Activated T-cell treated with anti-CD3 and anti-CD28 coated beads, Interleukin-2, amount 50 U/mL, for 72 hours (primary cell): Measurements from ENCODE around the gene ZNF343. TPM values are rescaled to one million over a fixed set of nuclear protein-coding genes. Genes with fewer than 3 reads are reported as not detected.

Source experiments
- ATAC-seq, 2 donors: fragments of 150-1000 bp; cut with Tn5 transposase; replicated peaks in 1 of 2; 2 replicates each; pipeline ENCODE4 v1.10.0; 2021; ENCODE audit warnings: moderate library complexity in 2 of 2, mild to moderate bottlenecking in 1 of 2
- DNase-seq, 2 donors: peaks; one replicate each; pipeline ENCODE4 v3.0.0; 2021 to 2022; ENCODE audit warnings: mixed read lengths in 1 of 2
- H3K27ac Mint-ChIP-seq: one replicate; pipeline ENCODE4 v1.8.0; 2022; ENCODE audit warnings: mild to moderate bottlenecking, moderate library complexity, mixed read lengths
- H3K27me3 Mint-ChIP-seq: one replicate; pipeline ENCODE4 v1.8.0; 2022; ENCODE audit warnings: low read depth, mixed read lengths
- H3K36me3 Mint-ChIP-seq, 2 donors: one replicate each; pipeline ENCODE4 v1.8.0; 2022; ENCODE audit warnings: mixed read lengths in 2 of 2, mild to moderate bottlenecking in 1 of 2; ENCODE audit not compliant: insufficient read depth in 2 of 2
- H3K4me1 Mint-ChIP-seq: one replicate; pipeline ENCODE4 v1.8.0; 2022; ENCODE audit warnings: low read depth, mixed read lengths
- H3K4me3 Mint-ChIP-seq, 2 donors: one replicate each; pipeline ENCODE4 v1.8.0; 2022; ENCODE audit warnings: mild to moderate bottlenecking in 2 of 2, mixed read lengths in 2 of 2, moderate library complexity in 2 of 2
- H3K9me3 Mint-ChIP-seq, 2 donors: one replicate each; pipeline ENCODE4 v1.8.0; 2022; ENCODE audit warnings: mixed read lengths in 2 of 2
- total RNA-seq, 2 donors: library from RNA; stranded (reverse); gene quantifications; one replicate each; pipeline ENCODE4 v1.2.3, GENCODE V29; 2022

ZNF343 gene
- total RNA-seq, 2 donors from 2014 or later: 12.4 to 16.4 TPM

GRCh38 chr20:2458919-2459499, 49.7 kb downstream of the ZNF343 start:
- H3K9me3 Mint-ChIP-seq: no peaks in the 10 kb centered on the region
- ATAC-seq: peak in 1 of 2 donors; percentile 10
- H3K36me3 Mint-ChIP-seq: peaks cover 16 to 43% of the 10 kb centered on the region in 2 donors
- H3K27me3 Mint-ChIP-seq: no peaks in the 10 kb centered on the region
- H3K4me1 Mint-ChIP-seq: peaks cover 37% of the 10 kb centered on the region
- H3K4me3 Mint-ChIP-seq: no peak overlapping the region
- no peak overlapping the region for H3K27ac Mint-ChIP-seq
- DNase-seq: no peak

- ATAC-seq (no peak), DNase-seq (no peak)
- Mint-ChIP-seq H3K27me3 (no peaks in the 10 kb centered on the region), H3K4me1 (peaks cover 18% of the 10 kb centered on the region), H3K36me3 (peaks cover 5 to 20% of the 10 kb centered on the region in 2 donors), H3K27ac (peak overlapping the region; percentile 89), H3K4me3 (no peak overlapping the region), H3K9me3 (no peaks in the 10 kb centered on the region)
These were observed 52.8 kb downstream of the ZNF343 start for GRCh38 chr20:2455771-2456497.

GRCh38 chr20:2453792-2454191, 54.9 kb downstream of the ZNF343 start:
- no peak overlapping the region for H3K27ac Mint-ChIP-seq
- H3K4me1 Mint-ChIP-seq: peaks cover 36% of the 10 kb centered on the region
- peaks cover 0 to 2% of the 10 kb centered on the region in 2 donors for H3K36me3 Mint-ChIP-seq
- H3K27me3 Mint-ChIP-seq: no peaks in the 10 kb centered on the region
- no peak overlapping the region for H3K4me3 Mint-ChIP-seq
- no peak for ATAC-seq
- H3K9me3 Mint-ChIP-seq: peaks cover 0 to 3% of the 10 kb centered on the region in 2 donors
- no peak for DNase-seq

GRCh38 chr20:2451939-2452732, 56.6 kb downstream of the ZNF343 start:
- Mint-ChIP-seq H3K4me1 (peaks cover 36% of the 10 kb centered on the region), H3K27me3 (no peaks in the 10 kb centered on the region), H3K27ac (no peak overlapping the region), H3K4me3 (no peak overlapping the region), H3K9me3 (peaks cover 0 to 3% of the 10 kb centered on the region in 2 donors), H3K36me3 (peaks cover 0 to 3% of the 10 kb centered on the region in 2 donors)
- DNase-seq: peak; percentile 74 to 75
- peak; percentile 41 to 49 for ATAC-seq

GRCh38 chr20:2451422-2451821, 57.3 kb downstream of the ZNF343 start:
- no peak for DNase-seq
- Mint-ChIP-seq H3K9me3 (peaks cover 0 to 3% of the 10 kb centered on the region in 2 donors), H3K27ac (no peak overlapping the region), H3K27me3 (no peaks in the 10 kb centered on the region), H3K4me3 (no peak overlapping the region), H3K4me1 (peaks cover 36% of the 10 kb centered on the region), H3K36me3 (peaks cover 0 to 3% of the 10 kb centered on the region in 2 donors)
- no peak for ATAC-seq

GRCh38 chr20:2449386-2449785, 59.3 kb downstream of the ZNF343 start:
- Mint-ChIP-seq H3K4me3 (peak overlapping the region in 1 of 2 donors; percentile 34), H3K27ac (peak overlapping the region; percentile 83), H3K9me3 (peaks cover 0 to 5% of the 10 kb centered on the region in 2 donors), H3K27me3 (no peaks in the 10 kb centered on the region), H3K4me1 (peaks cover 26% of the 10 kb centered on the region), H3K36me3 (peaks cover 1 to 5% of the 10 kb centered on the region in 2 donors)
- DNase-seq (no peak), ATAC-seq (peak; percentile 20 to 30)

- DNase-seq: no peak
- Mint-ChIP-seq H3K4me3 (no peak overlapping the region), H3K27me3 (no peaks in the 10 kb centered on the region), H3K4me1 (peaks cover 26% of the 10 kb centered on the region), H3K9me3 (peaks cover 0 to 5% of the 10 kb centered on the region in 2 donors), H3K27ac (no peak overlapping the region), H3K36me3 (peaks cover 1 to 5% of the 10 kb centered on the region in 2 donors)
- ATAC-seq: no peak
These were observed 61.9 kb downstream of the ZNF343 start for GRCh38 chr20:2446845-2447244.

Other genes starting within 250 kb of the ZNF343 start
- not detected for gene TGM3, start 212.9 kb downstream of the ZNF343 start, total RNA-seq
- not detected for gene TGM6, start 128.0 kb downstream of the ZNF343 start, total RNA-seq
- gene SNRPB, start 38.1 kb downstream of the ZNF343 start, total RNA-seq: 100 to 1,000 TPM; 286 to 329 TPM
- not detected for gene TMC2, start 27.7 kb upstream of the ZNF343 start, total RNA-seq
- gene NOP56, start 143.7 kb upstream of the ZNF343 start, total RNA-seq: 100 to 1,000 TPM; 263 to 392 TPM
- gene IDH3B, start 155.3 kb upstream of the ZNF343 start, total RNA-seq: 100 to 1,000 TPM; 101 to 127 TPM
- 10 to 100 TPM in 1 of 2 donors, 1 to 10 TPM in 1; 8.9 to 23.0 TPM for gene EBF4, start 183.9 kb upstream of the ZNF343 start, total RNA-seq